Endothelial cell of umbilical vein (primary cell): Measurements from ENCODE around the gene SORCS3. TPM values are rescaled to one million over a fixed set of nuclear protein-coding genes. Genes with fewer than 3 reads are reported as not detected.

Source experiments
- BruUV-seq: library from RNA; stranded (reverse); fragments of 400-500 nt; replicated peaks from 2 replicates; lab custom pipeline; 2021; lab: Mats Ljungman, UMichigan
- CTCF ChIA-PET: fragments of 300-600, 350-600 bp; sonication (Branson Sonifier 250); formaldehyde crosslinking; loops from one replicate; lab custom pipeline; 2021; ENCODE audit warnings: antibody characterized with exemption, inconsistent platforms; lab: Charles Lee
- POLR2A ChIA-PET: fragments of 300-600, 350-600 bp; sonication (Branson Sonifier 250); formaldehyde crosslinking; loops from one replicate; lab custom pipeline; 2021; ENCODE audit warnings: antibody characterized with exemption, inconsistent platforms; lab: Charles Lee
- DNase-seq: peaks from one replicate; pipeline ENCODE4 v3.0.0-alpha.2; 2011; ENCODE audit warnings: low read depth, low spot score
- FAIRE-seq: peaks from 2 replicates; lab custom pipeline; 2011; peaks lifted over from hg19 to GRCh38; lab: Jason Lieb, UNC
- H2AFZ ChIP-seq: 2 replicates; pipeline ENCODE4 v1.6.0; 2012; ENCODE audit warnings: low read depth, low read length, control low read depth, inconsistent platforms
- H3K27ac ChIP-seq: 2 replicates; pipeline ENCODE4 v1.5.1; 2011; ENCODE audit warnings: low read depth, mild to moderate bottlenecking, control low read depth, low read length, moderate library complexity; ENCODE audit not compliant: insufficient read depth
- H3K27me3 ChIP-seq, 2 experiments: 2 replicates each; pipeline versions ENCODE4 v1.6.0 to v1.6.1; 2011; ENCODE audit warnings: low read length in 2 of 2, mixed read lengths in 1 of 2; ENCODE audit not compliant: control insufficient read depth in 2 of 2, insufficient read depth in 2 of 2
- H3K36me3 ChIP-seq, 2 experiments: 2 replicates in 1 of 2; 3 replicates in 1 of 2; pipeline ENCODE4 v1.5.1; 2011; ENCODE audit warnings: low read length in 2 of 2, mild to moderate bottlenecking in 1 of 2, moderate library complexity in 1 of 2; ENCODE audit not compliant: control insufficient read depth in 2 of 2, insufficient read depth in 2 of 2; ENCODE audit errors: extremely low read depth in 1 of 2
- H3K4me1 ChIP-seq: 3 replicates; pipeline ENCODE4 v1.5.1; 2011; ENCODE audit warnings: mild to moderate bottlenecking, low read length; ENCODE audit not compliant: control insufficient read depth, insufficient read depth; ENCODE audit errors: extremely low read depth
- H3K4me2 ChIP-seq: 2 replicates; pipeline ENCODE4 v1.6.1; 2011; ENCODE audit warnings: low read length, control low read depth, mixed read lengths; ENCODE audit not compliant: insufficient read depth
- H3K4me3 ChIP-seq, 3 experiments: fragments of 200-600 bp in 1 of 3; sonication (generic), shearing (Covaris generic) in 1 of 3; replicated peaks in 1 of 3; 2 replicates each; pipeline ENCODE4 v1.5.1; 2011 to 2016; ENCODE audit warnings: control low read depth in 3 of 3, low read length in 3 of 3, mild to moderate bottlenecking in 2 of 3, inconsistent platforms in 1 of 3, low read depth in 1 of 3, moderate library complexity in 1 of 3; ENCODE audit not compliant: insufficient read depth in 1 of 3
- H3K79me2 ChIP-seq: 2 replicates; pipeline ENCODE4 v1.6.0; 2012; ENCODE audit warnings: low read length, inconsistent platforms; ENCODE audit not compliant: control insufficient read depth, insufficient read depth
- H3K9ac ChIP-seq: replicated peaks from 2 replicates; pipeline ENCODE3; 2011; ENCODE audit warnings: low read length, control low read depth; ENCODE audit not compliant: insufficient read depth; ENCODE audit errors: extremely low read depth
- H3K9me1 ChIP-seq: replicated peaks from 3 replicates; pipeline ENCODE4 v1.6.0; 2011; ENCODE audit warnings: mild to moderate bottlenecking, low read length; ENCODE audit not compliant: control insufficient read depth, insufficient read depth; ENCODE audit errors: extremely low read depth
- H3K9me3 ChIP-seq: replicated peaks from 2 replicates; pipeline ENCODE4 v1.5.1; 2012; ENCODE audit warnings: low read length, inconsistent platforms; ENCODE audit not compliant: control insufficient read depth, insufficient read depth
- H4K20me1 ChIP-seq: replicated peaks from 2 replicates; pipeline ENCODE3; 2011; ENCODE audit warnings: mild to moderate bottlenecking, low read length; ENCODE audit not compliant: control insufficient read depth, insufficient read depth; ENCODE audit errors: extremely low read depth
- EZH2 ChIP-seq: IDR thresholded peaks from 2 replicates; pipeline ENCODE4 v1.6.1; 2012; ENCODE audit warnings: borderline replicate concordance, low read depth, mild to moderate bottlenecking, moderate library complexity, low read length, inconsistent platforms; ENCODE audit not compliant: severe bottlenecking
- FOS ChIP-seq: IDR thresholded peaks from 2 replicates; pipeline ENCODE4 v1.6.1; 2011; ENCODE audit warnings: mild to moderate bottlenecking, low read length, moderate library complexity, borderline replicate concordance; ENCODE audit not compliant: insufficient read depth
- GATA2 ChIP-seq: IDR thresholded peaks from 2 replicates; pipeline ENCODE4 v1.7.0; 2011; ENCODE audit warnings: low read depth, mild to moderate bottlenecking, moderate library complexity, mixed read lengths, low read length; ENCODE audit not compliant: insufficient read length, insufficient read depth
- JUN ChIP-seq: IDR thresholded peaks from 2 replicates; pipeline ENCODE4 v1.6.1; 2011; ENCODE audit warnings: borderline replicate concordance, low read depth; ENCODE audit not compliant: insufficient read length, insufficient read depth
- MYC ChIP-seq: IDR thresholded peaks from one replicate; pipeline ENCODE4 v1.6.1; 2011; ENCODE audit warnings: mild to moderate bottlenecking, low read depth, low read length
- POLR2A ChIP-seq: IDR thresholded peaks from 2 replicates; pipeline ENCODE4 v1.6.1; 2012; ENCODE audit warnings: low read depth, mild to moderate bottlenecking, control low read depth, low read length
- POLR2AphosphoS5 ChIP-seq: IDR thresholded peaks from 2 replicates; pipeline ENCODE4 v1.6.1; 2012; ENCODE audit warnings: low read depth, mild to moderate bottlenecking, control low read depth, low read length, moderate library complexity; ENCODE audit not compliant: insufficient read depth
- dilution Hi-C: fragments of 300-500 bp; cut with MboI; formaldehyde crosslinking; loops from one replicate; pipeline ENCODE4 v1.15.0; 2019; ENCODE audit warnings: low sequenced_read_pairs; ENCODE audit not compliant: extremely low pct_ligation_motif_present
- intact Hi-C: fragments of 100-400 bp; cut with micrococcal nuclease; formaldehyde crosslinking; loops from one replicate; pipeline ENCODE4 v1.10.0; 2022
- polyA plus RNA-seq, 4 experiments: library from polyadenylated mRNA; depleted of rRNA in 3 of 4; stranded (reverse) in 3 of 4; unstranded in 1 of 4; fragments of >200 nt; gene quantifications; 2 replicates each; pipeline versions ENCODE4 v1.2.1 to v1.2.3, GENCODE V29; 2011 to 2012; ENCODE audit warnings: missing spikeins in 1 of 4
- total RNA-seq: library from RNA; stranded (reverse); gene quantifications from 2 replicates; pipeline ENCODE4 v1.2.3, GENCODE V29; 2021
- TF ChIP-seq, protein P1 (sequence below): IDR thresholded peaks from 2 replicates; pipeline ENCODE4 v1.6.1; 2011; ENCODE audit not compliant: insufficient read depth, insufficient read length
- TF ChIP-seq, protein P2 (sequence below), 2 donors: IDR thresholded peaks; 1 replicate in 1 of 2; 2 replicates in 1 of 2; pipeline ENCODE4 v1.5.1; 2011; ENCODE audit warnings: low read length in 2 of 2, mild to moderate bottlenecking in 2 of 2, moderate library complexity in 2 of 2, control low read depth in 1 of 2, inconsistent platforms in 1 of 2, low read depth in 1 of 2; ENCODE audit not compliant: insufficient read depth in 1 of 2; ENCODE audit errors: extremely low read depth in 1 of 2

Gene SORCS3
- total and polyA plus RNA-seq, 2 donors (not counting 3 experiments of a cell fraction or from before 2014, with no cell fraction given) = not detected

DNA sequence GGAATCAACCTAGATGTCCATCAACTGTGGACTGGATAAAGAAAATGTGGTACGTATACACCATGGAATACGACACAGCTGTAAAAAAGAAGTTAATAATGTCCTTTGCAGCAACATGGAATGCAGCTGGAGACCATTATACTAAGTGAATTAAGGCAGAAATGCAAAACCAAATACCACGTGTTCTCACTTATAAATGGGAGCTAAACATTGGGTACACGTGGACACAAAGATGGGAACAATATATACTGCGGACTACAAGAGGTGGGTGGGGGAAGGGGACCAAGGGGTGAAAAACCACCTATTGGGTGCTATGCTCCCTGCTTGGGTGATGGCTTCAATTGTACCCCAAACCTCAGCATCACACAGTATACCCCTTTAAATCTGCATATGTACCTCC is 385.5 kb downstream of the SORCS3 start:
- TF ChIP-seq MYC (no peak), POLR2A (no peak), EZH2 (no peak), JUN (no peak), GATA2 (no peak), POLR2AphosphoS5 (no peak), FOS (no peak)
- TF ChIP-seq, protein P1, sequence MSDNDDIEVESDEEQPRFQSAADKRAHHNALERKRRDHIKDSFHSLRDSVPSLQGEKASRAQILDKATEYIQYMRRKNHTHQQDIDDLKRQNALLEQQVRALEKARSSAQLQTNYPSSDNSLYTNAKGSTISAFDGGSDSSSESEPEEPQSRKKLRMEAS = no peak
- TF ChIP-seq, protein P2, sequence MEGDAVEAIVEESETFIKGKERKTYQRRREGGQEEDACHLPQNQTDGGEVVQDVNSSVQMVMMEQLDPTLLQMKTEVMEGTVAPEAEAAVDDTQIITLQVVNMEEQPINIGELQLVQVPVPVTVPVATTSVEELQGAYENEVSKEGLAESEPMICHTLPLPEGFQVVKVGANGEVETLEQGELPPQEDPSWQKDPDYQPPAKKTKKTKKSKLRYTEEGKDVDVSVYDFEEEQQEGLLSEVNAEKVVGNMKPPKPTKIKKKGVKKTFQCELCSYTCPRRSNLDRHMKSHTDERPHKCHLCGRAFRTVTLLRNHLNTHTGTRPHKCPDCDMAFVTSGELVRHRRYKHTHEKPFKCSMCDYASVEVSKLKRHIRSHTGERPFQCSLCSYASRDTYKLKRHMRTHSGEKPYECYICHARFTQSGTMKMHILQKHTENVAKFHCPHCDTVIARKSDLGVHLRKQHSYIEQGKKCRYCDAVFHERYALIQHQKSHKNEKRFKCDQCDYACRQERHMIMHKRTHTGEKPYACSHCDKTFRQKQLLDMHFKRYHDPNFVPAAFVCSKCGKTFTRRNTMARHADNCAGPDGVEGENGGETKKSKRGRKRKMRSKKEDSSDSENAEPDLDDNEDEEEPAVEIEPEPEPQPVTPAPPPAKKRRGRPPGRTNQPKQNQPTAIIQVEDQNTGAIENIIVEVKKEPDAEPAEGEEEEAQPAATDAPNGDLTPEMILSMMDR (IDR thresholded peaks at IDR 0.05; ENCODE audit: extremely low read depth in 1 of 2, insufficient read depth in 1 of 2, low read depth in 1 of 2, low read length in 2 of 2) = no peak
- FAIRE-seq (no peak), DNase-seq (no peak)
- Histone ChIP-seq H3K79me2 (no peaks in the 10 kb centered on the region), H3K4me2 (no peak overlapping the region), H3K9me1 (no peaks in the 10 kb centered on the region), H3K27ac (no peak overlapping the region), H2AFZ (no peak overlapping the region), H3K4me1 (no peaks in the 10 kb centered on the region), H3K4me3 (no peak overlapping the region), H3K9me3 (peaks cover under 1% of the 10 kb centered on the region), H3K9ac (no peak overlapping the region), H4K20me1 (no peaks in the 10 kb centered on the region), H3K27me3 (no peaks in the 10 kb centered on the region), H3K36me3 (no peaks in the 10 kb centered on the region)
- ChIA-PET POLR2A (no interaction called here), CTCF (no interaction called here)
- BruUV-seq = no TSS peak
- dilution Hi-C loops = no loop called here
- intact Hi-C loops = no loop called here
